SK-N-SH (cell line): ENCODE data around the gene HINFP. TPM values are rescaled to one million over a fixed set of nuclear protein-coding genes. Genes with fewer than 3 reads are reported as not detected.

ENCODE experiments used
- CTCF ChIA-PET: fragments of 300-600, 350-600 bp; formaldehyde crosslinking; extraction: SDS; loops from one replicate; lab custom pipeline; 2021; lab: Yijun Ruan, JAX
- POLR2A ChIA-PET: fragments of 350-600 bp; sonication (Branson Sonifier 250); formaldehyde crosslinking; extraction: SDS; loops from one replicate; lab custom pipeline; 2020; ENCODE audit warnings: antibody characterized with exemption, inconsistent platforms; lab: Yijun Ruan, JAX
- DNase-seq: peaks from one replicate; pipeline ENCODE4 v3.0.0; 2012
- H2AFZ ChIP-seq: fragments of 200-600 bp; sonication (generic); 2 replicates; pipeline ENCODE4 v1.8.1; 2016; ENCODE audit warnings: antibody characterized with exemption, mild to moderate bottlenecking, low read depth
- H3F3A ChIP-seq: fragments of 200-600 bp; sonication (generic); replicated peaks from 2 replicates; pipeline ENCODE3; 2016; ENCODE audit warnings: antibody characterized with exemption, mild to moderate bottlenecking; ENCODE audit not compliant: insufficient read depth
- H3K27ac ChIP-seq, 2 experiments: fragments of 200-500 bp in 1 of 2; fragments of 200-600 bp in 1 of 2; sonication (Bioruptor generic) in 1 of 2; sonication (generic), shearing (Covaris generic) in 1 of 2; 2 replicates each; pipeline versions ENCODE4 v1.5.1 to v1.6.1; 2014 to 2016; ENCODE audit warnings: low read depth in 2 of 2, inconsistent platforms in 1 of 2, low read length in 1 of 2, mild to moderate bottlenecking in 1 of 2, mixed read lengths in 1 of 2
- H3K27me3 ChIP-seq: fragments of 200-600 bp; sonication (generic), shearing (Covaris generic); 2 replicates; pipeline ENCODE4 v1.6.1; 2016; ENCODE audit warnings: mixed run types; ENCODE audit not compliant: insufficient read depth
- H3K36me3 ChIP-seq, 2 experiments: fragments of 200-500 bp in 1 of 2; fragments of 200-600 bp in 1 of 2; sonication (Bioruptor generic) in 1 of 2; sonication (generic) in 1 of 2; replicated peaks in 1 of 2; 2 replicates each; pipeline versions ENCODE3 to v1.5.1; 2014 to 2016; ENCODE audit warnings: low read length in 1 of 2, mild to moderate bottlenecking in 1 of 2; ENCODE audit not compliant: insufficient read depth in 2 of 2, control insufficient read depth in 1 of 2
- H3K4me1 ChIP-seq, 2 experiments: fragments of 200-500 bp in 1 of 2; fragments of 200-600 bp in 1 of 2; sonication (Bioruptor generic) in 1 of 2; sonication (generic), shearing (Covaris generic) in 1 of 2; 2 replicates each; pipeline versions ENCODE4 v1.5.1 to v1.6.1; 2014 to 2016; ENCODE audit warnings: low read depth in 1 of 2, low read length in 1 of 2, mixed run types in 1 of 2; ENCODE audit not compliant: insufficient read depth in 2 of 2, control insufficient read depth in 1 of 2
- H3K4me2 ChIP-seq: fragments of 200-600 bp; sonication (generic), shearing (Covaris generic); 2 replicates; pipeline ENCODE4 v1.6.1; 2017; ENCODE audit warnings: mixed run types
- H3K4me3 ChIP-seq, 2 experiments: fragments of 200-500 bp in 1 of 2; fragments of 200-600 bp in 1 of 2; sonication (Bioruptor generic) in 1 of 2; sonication (generic), shearing (Covaris generic) in 1 of 2; 2 replicates each; pipeline versions ENCODE4 v1.5.1 to v1.8.1; 2014 to 2016; ENCODE audit warnings: low read depth in 2 of 2, inconsistent platforms in 1 of 2, low read length in 1 of 2, mild to moderate bottlenecking in 1 of 2, mixed read lengths in 1 of 2, moderate library complexity in 1 of 2
- H3K79me2 ChIP-seq: fragments of 200-600 bp; sonication (generic); 2 replicates; pipeline ENCODE4 v1.8.1; 2017; ENCODE audit warnings: mild to moderate bottlenecking; ENCODE audit not compliant: insufficient read depth
- H3K9ac ChIP-seq: fragments of 200-600 bp; sonication (generic); 2 replicates; pipeline ENCODE4 v1.6.1; 2017; ENCODE audit warnings: mixed run types
- H3K9me2 ChIP-seq: fragments of 200-600 bp; sonication (generic); 2 replicates; pipeline ENCODE4 v1.6.1; 2017; ENCODE audit warnings: mixed run types
- H3K9me3 ChIP-seq: fragments of 200-600 bp; sonication (generic); 2 replicates; pipeline ENCODE4 v1.6.1; 2017; ENCODE audit warnings: mixed run types, mild to moderate bottlenecking, moderate library complexity
- H4K20me1 ChIP-seq: fragments of 200-600 bp; sonication (generic); 2 replicates; pipeline ENCODE4 v1.6.1; 2017; ENCODE audit warnings: mild to moderate bottlenecking, mixed run types; ENCODE audit not compliant: insufficient read depth
- CHD2 ChIP-seq: fragments of 150-350 bp; IDR thresholded peaks from 2 replicates; pipeline ENCODE4 v1.6.1; 2018; ENCODE audit warnings: low read length; ENCODE audit not compliant: partially characterized antibody
- ELF1 ChIP-seq: IDR thresholded peaks from 2 replicates; pipeline ENCODE4 v1.4.0; 2012
- EP300 ChIP-seq, 2 experiments: IDR thresholded peaks; 2 replicates each; pipeline versions ENCODE4 v1.4.0 to v1.6.1; 2012; ENCODE audit warnings: borderline replicate concordance in 1 of 2, low read depth in 1 of 2, low read length in 1 of 2
- FOXJ3 ChIP-seq: sonication (generic); formaldehyde crosslinking; IDR thresholded peaks from 2 replicates; pipeline ENCODE4 v1.5.1; 2020; ENCODE audit warnings: mild to moderate bottlenecking, missing genetic modification reagents
- GABPA ChIP-seq: IDR thresholded peaks from 2 replicates; pipeline ENCODE4 v1.4.0; 2012; ENCODE audit warnings: low read depth, mild to moderate bottlenecking
- JUND ChIP-seq: IDR thresholded peaks from 2 replicates; pipeline ENCODE4 v1.4.0; 2012
- MEF2A ChIP-seq: IDR thresholded peaks from 2 replicates; pipeline ENCODE4 v1.4.0; 2012; ENCODE audit warnings: low read depth, borderline replicate concordance
- MXI1 ChIP-seq: IDR thresholded peaks from 2 replicates; pipeline ENCODE4 v1.6.1; 2012; ENCODE audit warnings: mild to moderate bottlenecking, low read depth, low read length, improper control_type of control experiment
- POLR2AphosphoS5 ChIP-seq: IDR thresholded peaks from 2 replicates; pipeline ENCODE4 v1.6.1; 2012; ENCODE audit warnings: low read depth, low read length
- RCOR1 ChIP-seq: fragments of 150-350 bp; IDR thresholded peaks from 2 replicates; pipeline ENCODE4 v1.6.1; 2017; ENCODE audit warnings: antibody characterized with exemption, low read length
- REST ChIP-seq: IDR thresholded peaks from 2 replicates; pipeline ENCODE4 v1.6.1; 2012; ENCODE audit warnings: mild to moderate bottlenecking, low read depth, low read length, moderate library complexity
- RXRA ChIP-seq: IDR thresholded peaks from 2 replicates; pipeline ENCODE4 v1.4.0; 2012; ENCODE audit warnings: low read depth, mild to moderate bottlenecking, borderline replicate concordance
- SIN3A ChIP-seq: IDR thresholded peaks from 2 replicates; pipeline ENCODE4 v1.6.1; 2012; ENCODE audit warnings: low read depth, mild to moderate bottlenecking, low read length, moderate library complexity, borderline replicate concordance
- SMC3 ChIP-seq: IDR thresholded peaks from 2 replicates; pipeline ENCODE4 v1.6.1; 2012; ENCODE audit warnings: low read depth, low read length, improper control_type of control experiment
- TCF12 ChIP-seq: IDR thresholded peaks from 2 replicates; pipeline ENCODE4 v1.4.0; 2012
- TEAD4 ChIP-seq: IDR thresholded peaks from 2 replicates; pipeline ENCODE4 v1.4.0; 2012; ENCODE audit warnings: mild to moderate bottlenecking, borderline replicate concordance; ENCODE audit not compliant: insufficient read depth
- USF1 ChIP-seq: IDR thresholded peaks from 2 replicates; pipeline ENCODE4 v1.4.0; 2012; ENCODE audit warnings: low read depth, borderline replicate concordance
- YY1 ChIP-seq: IDR thresholded peaks from 2 replicates; pipeline ENCODE4 v1.4.0; 2012; ENCODE audit warnings: low read depth, mild to moderate bottlenecking
- ZBTB33 ChIP-seq: IDR thresholded peaks from 2 replicates; pipeline ENCODE4 v1.4.0; 2012; ENCODE audit warnings: low read depth, borderline replicate concordance
- WGBS: methylation state at CpG from one replicate; pipeline ENCODE4 v1.1.6; 2017; ENCODE audit warnings: low lambda C conversion rate; 5-methylcytosine and 5-hydroxymethylcytosine counted together
- polyA plus RNA-seq, 3 experiments: library from polyadenylated mRNA; depleted of rRNA; stranded (reverse); fragments of >200 nt; gene quantifications; 2 replicates each; pipeline ENCODE4 v1.2.3, GENCODE V29; 2012
- TF ChIP-seq, protein P1 (sequence below): fragments of 150-350 bp; IDR thresholded peaks from 2 replicates; pipeline ENCODE4 v1.6.1; 2016; ENCODE audit warnings: mild to moderate bottlenecking, low read depth, low read length

HINFP gene
- polyA plus RNA-seq, 1 of the 3 experiments (the other 2 are of a cell fraction): 21.8 TPM

DNA sequence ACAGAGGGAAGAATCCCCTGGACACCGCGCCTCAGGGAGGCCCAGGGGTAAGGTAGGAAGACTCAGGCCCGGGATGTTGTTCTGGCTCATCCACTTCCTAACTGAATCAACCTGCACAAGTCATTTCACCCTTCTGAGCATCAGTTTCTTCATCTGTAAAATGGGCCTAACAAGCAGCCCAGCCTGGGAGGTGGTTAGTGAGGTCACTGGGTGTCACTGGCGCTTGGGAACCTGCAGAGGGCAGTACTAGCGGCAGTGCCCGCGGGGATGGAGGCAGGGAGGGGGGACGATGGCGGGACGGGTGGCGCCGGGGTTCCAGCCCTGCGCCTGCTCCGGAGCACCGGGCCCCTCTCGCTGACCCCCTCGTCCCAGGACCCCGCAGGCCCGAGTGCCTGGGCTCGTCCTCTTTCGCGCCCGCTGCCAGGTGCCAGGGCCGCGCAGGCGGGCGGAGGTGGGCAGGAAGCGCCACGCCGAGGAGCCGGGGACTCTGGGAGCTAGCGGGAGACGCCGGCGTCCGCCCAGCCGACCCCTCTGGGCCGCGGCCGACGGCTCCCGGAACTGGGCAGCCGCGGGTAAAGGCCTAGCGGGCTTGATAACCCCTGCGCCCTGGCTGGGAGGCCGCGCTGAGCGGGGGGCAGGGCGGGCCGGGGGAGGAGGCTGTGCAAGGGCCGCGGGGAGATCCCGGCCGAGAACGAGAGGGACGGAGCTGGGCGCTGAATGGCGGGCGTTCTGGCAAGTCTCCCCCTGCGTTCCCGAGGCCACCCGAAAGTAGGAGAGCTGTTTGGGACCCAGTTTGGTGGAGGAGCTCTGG, 47.3 kb downstream of the HINFP start, which contains the start of gene NLRX1 (continued):
- TF ChIP-seq, protein P1, sequence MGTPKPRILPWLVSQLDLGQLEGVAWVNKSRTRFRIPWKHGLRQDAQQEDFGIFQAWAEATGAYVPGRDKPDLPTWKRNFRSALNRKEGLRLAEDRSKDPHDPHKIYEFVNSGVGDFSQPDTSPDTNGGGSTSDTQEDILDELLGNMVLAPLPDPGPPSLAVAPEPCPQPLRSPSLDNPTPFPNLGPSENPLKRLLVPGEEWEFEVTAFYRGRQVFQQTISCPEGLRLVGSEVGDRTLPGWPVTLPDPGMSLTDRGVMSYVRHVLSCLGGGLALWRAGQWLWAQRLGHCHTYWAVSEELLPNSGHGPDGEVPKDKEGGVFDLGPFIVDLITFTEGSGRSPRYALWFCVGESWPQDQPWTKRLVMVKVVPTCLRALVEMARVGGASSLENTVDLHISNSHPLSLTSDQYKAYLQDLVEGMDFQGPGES: no peak
- peak; percentile 36 for TF ChIP-seq CHD2
- TF ChIP-seq, all 33 proteins: peak for 12

- peaks cover 12% of the 10 kb centered on the region for H3F3A ChIP-seq
- ChIA-PET POLR2A (interaction anchor here (1.0 to 1.2 kb wide), 3 partner anchors 9 to 67 kb away, joined by 3 to 4 read pairs (median 3); partner anchors contain the start of gene C2CD2L), CTCF (interaction anchor here (0.6 to 3.2 kb wide), 23 partner anchors 8 to 205 kb away, joined by 3 to 32 read pairs (median 5); partner anchors contain the start of genes CBL and NHERF4)
- H3K79me2 ChIP-seq: no peaks in the 10 kb centered on the region
- H3K4me1 ChIP-seq: peaks cover 5 to 8% of the 10 kb centered on the region in 2 experiments; a peak in 2 of 4 replicates
- no peaks in the 10 kb centered on the region for H3K27me3 ChIP-seq
- peak overlapping the region; percentile 55 to 74 for H3K27ac ChIP-seq
- DNase-seq: no peak
- TF ChIP-seq TCF12 (no peak), REST (no peak), ZBTB33 (no peak), SIN3A (no peak), MXI1 (no peak), USF1 (no peak), EP300 (IDR thresholded peaks at IDR 0.05; ENCODE audit: borderline replicate concordance in 1 of 2, low read depth in 1 of 2, low read length in 1 of 2) (no peak), ELF1 (no peak), SMC3 (no peak), CHD2 (no peak), JUND (no peak), RCOR1 (no peak), GABPA (no peak), MEF2A (no peak), TEAD4 (no peak), FOXJ3 (CRISPR knock-in tag) (no peak), POLR2AphosphoS5 (no peak), RXRA (no peak), YY1 (no peak)
- TF ChIP-seq, all 33 proteins: peak for 0
- Histone ChIP-seq H4K20me1 (no peaks in the 10 kb centered on the region), H3K4me3 (peak overlapping the region; percentile 61 to 76), H2AFZ (peak overlapping the region; percentile 95; the same call in 1 of the 2 replicates), H3K9me2 (no peaks in the 10 kb centered on the region), H3K9me3 (no peaks in the 10 kb centered on the region), H3K9ac (peak overlapping the region; percentile 86), H3K4me2 (peak overlapping the region; percentile 97), H3K36me3 (peaks cover 0 to 6% of the 10 kb centered on the region in 2 experiments)
- 51% methylated on average over 7 of the region's 15 CpGs for WGBS
Measured at GRCh38 chr11:119169282-119169719, 47.9 kb downstream of the HINFP start.
